Urinary bladder (tissue), 4 donors: Measurements from ENCODE around the gene PML. TPM values are rescaled to one million over a fixed set of nuclear protein-coding genes. Genes with fewer than 3 reads are reported as not detected.

ENCODE experiments used
- DNase-seq: peaks from one replicate; pipeline ENCODE4 v3.0.0-alpha.2; 2015; ENCODE audit errors: extremely low spot score
- H3K27ac ChIP-seq: one replicate; pipeline ENCODE4 v1.5.1; 2013; ENCODE audit warnings: low read depth, mild to moderate bottlenecking, moderate library complexity
- H3K36me3 ChIP-seq: one replicate; pipeline ENCODE4 v1.6.1; 2013; ENCODE audit warnings: mild to moderate bottlenecking, moderate library complexity; ENCODE audit not compliant: insufficient read depth
- H3K4me1 ChIP-seq: one replicate; pipeline ENCODE4 v1.6.1; 2013; ENCODE audit warnings: mild to moderate bottlenecking, moderate library complexity; ENCODE audit not compliant: insufficient read depth
- H3K4me3 ChIP-seq: one replicate; pipeline ENCODE4 v1.5.1; 2013; ENCODE audit warnings: low read depth, low read length
- WGBS: extraction: QIAGEN DNeasy Blood & Tissue Kit; methylation state at CpG from one replicate; pipeline ENCODE4 v1.1.7; 2013; 5-methylcytosine and 5-hydroxymethylcytosine counted together
- polyA plus RNA-seq: library from polyadenylated mRNA; stranded (reverse); fragments of 200-250 nt; gene quantifications from one replicate; pipeline ENCODE4 v1.2.3, GENCODE V29; 2013
- total RNA-seq: library from RNA; depleted of rRNA; stranded (reverse); fragments of >200 nt; gene quantifications from one replicate; pipeline ENCODE4 v1.2.3, GENCODE V29; 2014
- donor health status: healthy with polysubstance abuse.
- donor health status: healthy.

Gene PML
- 22.3 TPM for total RNA-seq
- 36.5 TPM for polyA plus RNA-seq

GRCh38 chr15:73994413-73994883 lies at the start of gene PML:
TSS of gene PML (plus strand) at chr15:73994716. CDS start at chr15:73994813, 97 bp downstream.
- peak; percentile 92 for DNase-seq
- peak within 1 kb of the TSS; percentile 92 for H3K27ac ChIP-seq
- H3K4me1 ChIP-seq = no peaks in the 10 kb centered on the region
- H3K36me3 ChIP-seq = no peaks in the 10 kb centered on the region
- WGBS = under 1% methylated on average over 27 of the region's 27 CpGs
- H3K4me3 ChIP-seq = peak within 1 kb of the TSS; percentile 94

- no peak for DNase-seq
- Histone ChIP-seq H3K27ac (no peak overlapping the region), H3K4me1 (no peaks in the 10 kb centered on the region)
These were observed 49.4 kb upstream of the PML start for GRCh38 chr15:73945130-73945508.

GRCh38 chr15:73946046-73946721 lies 48.3 kb upstream of the PML start:
- 85% methylated on average over 17 of the region's 17 CpGs for WGBS
- no peak for DNase-seq
- Histone ChIP-seq H3K27ac (no peak overlapping the region), H3K4me3 (no peak overlapping the region), H3K4me1 (no peaks in the 10 kb centered on the region), H3K36me3 (no peaks in the 10 kb centered on the region)

More at GRCh38 chr15:73945130-73945508, 49.4 kb upstream of the PML start:
- 80% methylated on average over 4 of the region's 4 CpGs for WGBS
- no peaks in the 10 kb centered on the region for H3K36me3 ChIP-seq
- no peak overlapping the region for H3K4me3 ChIP-seq

DNA sequence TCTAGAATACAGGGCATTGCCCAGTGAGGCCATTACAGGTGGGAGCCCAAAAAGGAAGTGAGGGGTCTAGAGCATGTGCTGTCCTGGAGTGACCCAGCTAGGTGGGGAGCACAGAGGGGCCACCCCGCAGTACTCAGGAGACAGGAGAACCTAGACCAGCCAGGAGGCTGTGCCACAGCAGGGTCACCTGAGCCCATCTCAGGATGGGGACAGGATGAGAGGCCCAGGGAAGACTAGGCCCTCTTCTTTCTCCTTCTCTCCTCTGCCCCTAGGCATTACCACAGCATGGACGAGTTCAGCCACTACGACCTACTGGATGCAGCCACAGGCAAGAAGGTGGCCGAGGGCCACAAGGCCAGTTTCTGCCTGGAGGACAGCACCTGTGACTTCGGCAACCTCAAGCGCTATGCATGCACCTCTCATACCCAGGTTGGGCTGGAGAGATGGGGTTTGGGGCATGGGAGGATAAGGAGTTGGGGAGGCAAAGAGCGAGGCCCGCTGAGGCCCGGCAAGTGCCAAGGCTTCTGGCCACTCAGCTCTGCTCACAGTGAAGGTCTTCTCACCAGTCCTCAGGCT lies 47.6 kb upstream of the PML start:
- DNase-seq = no peak
- Histone ChIP-seq H3K27ac (no peak overlapping the region), H3K4me3 (no peak overlapping the region), H3K4me1 (no peaks in the 10 kb centered on the region), H3K36me3 (no peaks in the 10 kb centered on the region)
- WGBS = 97% methylated on average over 9 of the region's 9 CpGs

- 95% methylated on average over 9 of the region's 9 CpGs for WGBS
These were observed 46.9 kb upstream of the PML start for GRCh38 chr15:73947651-73948050.

GRCh38 chr15:73948396-73948795 lies 46.1 kb upstream of the PML start:
- no peak for DNase-seq
- WGBS = 91% methylated on average over 4 of the region's 4 CpGs

More at GRCh38 chr15:73947651-73948050, 46.9 kb upstream of the PML start:
- H3K4me1 ChIP-seq = no peaks in the 10 kb centered on the region
- H3K36me3 ChIP-seq = no peaks in the 10 kb centered on the region
- H3K27ac ChIP-seq = no peak overlapping the region
- no peak for DNase-seq
- no peak overlapping the region for H3K4me3 ChIP-seq

DNA sequence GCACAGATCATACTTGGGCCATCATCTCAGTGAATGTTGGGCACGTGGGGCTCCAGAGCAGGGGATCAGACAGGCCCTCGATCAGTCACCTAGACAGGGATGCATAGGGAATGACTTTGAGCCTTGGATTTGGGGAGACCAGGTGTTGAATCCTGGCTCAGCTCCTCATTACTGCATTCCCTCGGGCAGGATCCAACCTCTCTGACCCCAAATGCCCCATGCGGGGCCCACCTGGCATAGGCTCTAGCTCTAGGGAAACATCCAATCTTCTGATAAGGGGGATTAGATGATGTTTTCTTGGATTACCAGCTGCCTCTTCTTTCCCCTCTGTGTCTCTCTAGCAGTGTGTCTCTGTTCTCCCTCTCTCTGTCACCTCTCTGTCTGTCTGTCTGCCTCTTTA lies 45.5 kb upstream of the PML start:
- H3K36me3 ChIP-seq = no peaks in the 10 kb centered on the region
- WGBS = 69% methylated on average over 4 of the region's 4 CpGs
- no peak overlapping the region for H3K4me3 ChIP-seq
- H3K27ac ChIP-seq = no peak overlapping the region
- H3K4me1 ChIP-seq = no peaks in the 10 kb centered on the region
- no peak for DNase-seq

More at GRCh38 chr15:73948396-73948795, 46.1 kb upstream of the PML start:
- Histone ChIP-seq H3K4me3 (no peak overlapping the region), H3K36me3 (no peaks in the 10 kb centered on the region), H3K4me1 (no peaks in the 10 kb centered on the region), H3K27ac (no peak overlapping the region)

GRCh38 chr15:73949496-73949895 lies 45.0 kb upstream of the PML start:
- DNase-seq = no peak
- Histone ChIP-seq H3K4me1 (no peaks in the 10 kb centered on the region), H3K27ac (no peak overlapping the region), H3K4me3 (no peak overlapping the region), H3K36me3 (no peaks in the 10 kb centered on the region)
- 92% methylated on average over 10 of the region's 10 CpGs for WGBS

GRCh38 chr15:73950479-73950830 lies 44.1 kb upstream of the PML start:
- H3K27ac ChIP-seq = no peak overlapping the region
- DNase-seq = no peak
- H3K4me3 ChIP-seq = no peak overlapping the region
- H3K4me1 ChIP-seq = no peaks in the 10 kb centered on the region
- H3K36me3 ChIP-seq = no peaks in the 10 kb centered on the region

GRCh38 chr15:73950831-73951561 lies 43.5 kb upstream of the PML start:
- DNase-seq = peak; percentile 78
- 6% methylated on average over 15 of the region's 15 CpGs for WGBS
- peak overlapping the region; percentile 62 for H3K27ac ChIP-seq
- H3K4me1 ChIP-seq = no peaks in the 10 kb centered on the region
- H3K4me3 ChIP-seq = no peak overlapping the region
- no peaks in the 10 kb centered on the region for H3K36me3 ChIP-seq

- no peaks in the 10 kb centered on the region for H3K4me1 ChIP-seq
- H3K27ac ChIP-seq = peak overlapping the region; percentile 96
- no peak for DNase-seq
- no peak overlapping the region for H3K4me3 ChIP-seq
- H3K36me3 ChIP-seq = no peaks in the 10 kb centered on the region
- 38% methylated on average over 13 of the region's 13 CpGs for whole genome bisulfite sequencing
These were observed 42.9 kb upstream of the PML start for GRCh38 chr15:73951601-73952000.

GRCh38 chr15:73952171-73952912 lies 42.2 kb upstream of the PML start:
- Histone ChIP-seq H3K4me3 (no peak overlapping the region), H3K4me1 (no peaks in the 10 kb centered on the region), H3K36me3 (no peaks in the 10 kb centered on the region), H3K27ac (peak overlapping the region; percentile 96)
- no peak for DNase-seq
- 78% methylated on average over 21 of the region's 21 CpGs for WGBS

DNA sequence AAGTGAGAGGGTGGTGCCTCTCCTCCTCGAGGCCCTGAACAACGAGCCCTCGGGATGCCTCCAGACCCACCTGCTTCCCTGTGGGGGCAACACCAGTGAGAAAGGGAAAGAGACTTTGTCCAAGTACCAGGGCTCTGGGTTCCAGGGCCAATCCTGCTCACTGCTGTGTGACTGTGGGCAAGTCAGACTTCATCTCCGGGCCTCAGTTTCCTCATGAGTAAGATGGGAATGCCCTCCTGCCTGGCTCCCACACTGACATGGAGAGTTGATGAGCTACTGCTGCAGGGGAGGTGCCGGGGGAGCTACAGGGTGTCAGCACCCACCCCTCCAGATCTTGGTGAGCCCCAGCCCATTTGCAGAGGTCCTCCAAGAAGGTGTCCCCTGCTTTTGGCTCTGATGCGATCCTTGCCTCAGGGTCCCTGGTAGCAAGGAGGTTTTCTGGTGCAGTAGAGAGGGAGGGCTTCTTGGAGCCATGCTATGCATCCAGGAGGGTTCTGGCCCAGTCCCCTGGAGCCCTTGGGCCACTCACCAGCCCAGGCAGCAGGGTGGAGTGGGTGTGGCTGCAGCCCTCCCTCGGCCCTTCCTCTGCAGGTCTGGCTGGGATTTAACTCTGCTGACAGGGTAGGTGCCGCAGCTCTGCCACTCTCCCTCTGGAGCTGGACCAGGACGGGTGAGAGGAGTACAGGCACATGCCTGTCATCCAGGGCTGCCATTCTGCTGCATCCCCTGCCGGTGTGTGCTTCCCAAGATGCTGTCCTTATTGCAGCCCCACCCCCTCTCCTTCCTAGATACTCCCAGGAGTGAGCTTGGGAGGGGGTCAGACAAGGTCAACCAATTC lies 41.4 kb upstream of the PML start:
- H3K4me1 ChIP-seq = no peaks in the 10 kb centered on the region
- 75% methylated on average over 10 of the region's 10 CpGs for WGBS
- H3K36me3 ChIP-seq = no peaks in the 10 kb centered on the region
- H3K4me3 ChIP-seq = no peak overlapping the region
- H3K27ac ChIP-seq = no peak overlapping the region
- DNase-seq = no peak
